ENCODE data around the gene SYT1.
A peak's percentile ranks its signal among the peaks of the same experiment; 100 is the strongest.

The SYT1 gene

DNA sequence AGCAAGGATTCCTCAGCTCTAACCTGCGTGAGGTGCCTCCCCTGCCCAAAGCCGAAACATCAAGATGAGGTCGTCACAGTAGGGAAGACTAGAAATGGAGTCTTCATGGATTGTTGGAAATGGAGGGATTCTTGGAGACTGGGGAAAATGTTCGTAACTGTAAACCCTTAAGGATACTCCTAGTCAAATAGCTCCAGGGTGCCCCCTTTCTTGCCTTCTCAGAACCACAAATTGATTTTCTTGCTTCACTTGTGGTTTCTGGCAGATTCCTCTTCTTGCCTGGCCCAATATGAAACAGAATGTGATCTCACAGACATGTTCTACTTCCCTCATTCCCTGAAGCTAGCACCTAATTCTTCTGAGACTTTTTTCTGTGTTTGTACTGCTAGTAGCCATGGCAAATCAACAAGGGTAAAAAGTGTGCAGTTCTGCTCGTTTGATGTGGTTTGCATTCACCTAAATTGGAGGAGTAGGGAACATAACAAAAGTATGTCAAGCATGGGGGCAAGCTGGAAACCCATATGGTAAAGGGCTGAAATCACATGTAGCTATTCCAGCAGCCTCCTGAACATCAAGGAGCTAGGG lies 494.2 kb downstream of the SYT1 start:
- DNase-seq: no peak

DNA sequence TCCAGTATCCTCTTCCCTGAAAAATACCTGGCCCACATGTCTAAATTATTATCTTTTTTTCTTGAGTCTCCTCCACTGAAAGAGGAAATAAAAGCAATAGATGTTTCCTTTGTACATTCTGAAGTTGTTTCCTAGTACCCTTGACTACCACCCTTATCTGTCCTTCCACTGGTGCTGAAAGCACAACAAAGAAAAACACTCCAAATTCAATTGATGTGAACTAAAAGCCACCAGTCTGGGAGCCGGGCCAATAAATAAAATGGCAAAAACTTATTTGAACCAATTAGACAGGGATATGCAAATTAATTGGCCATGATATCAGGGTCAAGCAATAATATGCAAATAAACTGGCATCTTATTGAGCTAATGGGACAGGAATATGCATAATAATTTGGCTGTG lies 495.7 kb downstream of the SYT1 start:
- no peak for DNase-seq

DNA sequence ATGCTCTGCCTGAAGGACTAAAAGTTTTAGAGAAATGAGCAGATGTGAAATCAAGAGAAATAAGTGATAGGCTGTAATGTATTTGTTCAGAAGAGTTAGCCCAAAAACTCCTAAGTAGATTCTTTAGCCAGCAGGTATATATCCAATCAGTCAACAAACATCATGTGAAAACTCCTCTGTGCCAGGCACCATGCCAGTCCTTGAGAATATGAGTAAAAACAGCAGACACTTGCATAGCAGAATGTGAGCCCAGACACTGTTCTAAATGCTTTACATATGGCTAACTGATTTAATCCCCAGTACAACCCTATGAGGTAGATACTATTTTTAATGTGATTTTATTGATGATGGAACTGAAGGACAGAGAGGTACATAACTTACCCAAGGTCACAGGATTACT lies 496.4 kb downstream of the SYT1 start:
- no peak for DNase-seq

DNA sequence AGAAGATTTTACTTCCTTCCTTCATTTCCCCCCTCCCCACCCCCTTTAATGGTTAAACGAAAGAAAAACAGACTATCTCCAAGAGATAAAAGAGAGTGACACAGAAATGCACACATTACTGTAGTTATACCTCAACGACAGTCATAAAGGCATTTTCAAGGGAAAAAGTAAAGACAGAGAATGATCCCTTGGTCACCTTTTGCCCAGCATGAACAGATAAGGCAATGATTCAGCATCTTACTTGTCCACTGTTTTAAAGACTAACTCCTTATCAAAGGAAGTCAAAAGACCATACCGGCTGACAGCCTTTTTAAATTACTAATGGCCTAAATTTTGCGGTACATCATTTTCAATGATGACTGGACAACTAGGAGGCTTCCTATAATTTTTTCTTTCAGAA lies 499.6 kb downstream of the SYT1 start:
- no peak for DNase-seq

DNA sequence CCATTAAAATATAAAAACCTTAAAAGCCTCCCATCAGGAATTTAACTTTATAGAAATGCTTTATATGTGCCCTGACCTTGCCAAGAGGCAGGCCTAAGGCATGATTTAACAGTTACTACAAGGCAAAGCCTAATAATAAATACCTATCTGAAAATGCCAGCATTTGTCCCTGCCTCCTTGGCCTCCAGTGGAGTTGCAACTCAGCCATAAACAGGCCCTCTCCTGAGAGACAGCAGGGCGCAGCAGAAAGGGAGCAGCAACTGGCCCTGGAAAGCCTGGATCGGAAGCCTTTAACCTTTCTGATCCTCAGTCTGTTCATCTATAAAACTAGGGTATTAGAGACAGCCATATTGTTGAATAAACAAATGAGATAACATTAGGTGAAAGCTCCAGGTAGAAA lies 501.8 kb downstream of the SYT1 start:
- no peak for DNase-seq

DNA sequence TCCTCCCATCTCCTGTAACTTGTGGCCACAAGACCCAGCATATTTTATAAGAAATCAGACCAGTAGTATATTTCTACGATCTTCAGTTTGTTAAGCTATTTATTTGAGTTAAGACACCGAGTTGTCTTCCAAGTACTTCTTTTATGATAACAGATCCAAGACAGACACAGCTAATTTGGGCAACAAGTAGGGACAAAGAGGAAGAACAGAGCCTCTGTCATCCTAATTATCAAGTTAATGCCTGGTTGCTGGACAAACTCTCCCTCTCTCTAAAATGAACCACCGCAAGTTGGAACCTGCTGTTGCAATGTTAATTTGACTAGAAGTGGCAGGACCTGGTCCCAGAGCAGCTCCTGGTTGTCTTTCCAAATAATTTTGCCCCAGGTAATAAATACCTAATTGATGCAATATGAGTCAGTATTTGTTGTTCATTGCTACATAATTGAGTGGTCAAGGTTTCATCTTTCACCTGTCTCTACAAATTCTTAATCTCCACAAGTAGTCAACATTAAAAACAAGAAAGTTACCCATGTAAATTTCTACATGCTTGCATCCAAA lies 502.5 kb downstream of the SYT1 start:
- DNase-seq: no peak

DNA sequence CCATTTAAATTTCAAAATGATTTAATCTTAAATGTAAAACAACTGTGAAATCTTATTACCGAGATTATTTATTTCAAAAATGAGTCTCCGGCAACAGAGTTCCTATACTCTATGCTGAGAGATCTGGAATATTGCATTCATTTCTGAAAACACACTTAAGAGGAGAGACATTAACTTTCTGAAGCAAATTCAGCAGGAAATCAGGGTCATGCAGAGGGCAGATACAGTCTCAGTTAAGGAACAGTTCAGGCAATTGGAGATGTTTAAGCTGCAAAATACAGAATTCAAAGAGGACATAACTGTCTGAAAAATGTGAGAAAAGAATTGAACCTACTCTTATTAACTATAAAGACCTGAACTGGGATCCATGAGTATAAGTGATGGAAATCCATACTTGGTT lies 505.4 kb downstream of the SYT1 start:
- DNase-seq: no peak

DNA sequence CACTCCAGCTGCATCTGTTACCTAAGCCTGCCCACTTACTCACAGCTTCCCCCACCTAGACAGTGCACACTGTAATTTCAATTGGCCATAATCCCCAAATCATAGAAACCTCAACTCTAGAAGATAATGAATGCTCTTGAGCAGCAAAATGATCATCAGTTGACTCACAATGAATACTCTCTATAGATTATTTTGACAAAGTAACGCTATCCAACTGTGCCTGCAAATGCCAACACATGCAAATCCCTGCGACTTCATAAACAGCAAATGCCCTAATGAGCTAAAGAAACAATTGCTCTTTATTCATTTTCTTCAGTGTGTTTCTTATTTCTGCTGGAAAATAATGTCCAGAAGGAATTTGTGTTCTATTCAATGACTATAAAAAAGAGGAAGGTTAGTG lies 506.7 kb downstream of the SYT1 start:
- DNase-seq: no peak

DNA sequence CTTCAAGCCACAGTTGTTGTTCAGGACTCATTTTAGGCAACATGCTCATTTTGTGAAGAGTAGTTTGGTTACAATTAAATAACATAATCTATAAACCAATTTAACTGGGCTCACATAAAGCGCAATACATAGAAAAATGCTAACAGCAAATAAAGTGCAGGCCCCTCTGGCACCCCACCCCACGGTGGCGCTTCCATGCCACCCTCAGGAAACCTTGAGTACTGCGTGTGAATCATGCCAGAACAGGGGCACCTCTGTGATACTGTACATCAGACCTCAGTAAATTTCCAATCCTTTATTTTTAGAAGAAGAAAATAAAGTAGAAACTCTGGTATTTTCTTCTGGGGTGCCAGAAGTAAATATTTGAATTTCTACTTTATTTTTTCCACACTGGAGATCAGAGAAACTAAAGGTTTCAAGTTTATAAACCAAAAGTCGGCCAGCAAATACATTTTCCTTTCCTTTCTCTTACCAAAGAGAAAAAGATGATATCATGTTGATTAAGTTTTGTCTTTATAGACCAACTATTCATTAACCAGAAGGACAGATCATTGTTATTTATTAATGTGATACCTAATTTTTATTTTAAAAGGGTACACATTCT lies 509.4 kb downstream of the SYT1 start:
- no peak for DNase-seq

DNA sequence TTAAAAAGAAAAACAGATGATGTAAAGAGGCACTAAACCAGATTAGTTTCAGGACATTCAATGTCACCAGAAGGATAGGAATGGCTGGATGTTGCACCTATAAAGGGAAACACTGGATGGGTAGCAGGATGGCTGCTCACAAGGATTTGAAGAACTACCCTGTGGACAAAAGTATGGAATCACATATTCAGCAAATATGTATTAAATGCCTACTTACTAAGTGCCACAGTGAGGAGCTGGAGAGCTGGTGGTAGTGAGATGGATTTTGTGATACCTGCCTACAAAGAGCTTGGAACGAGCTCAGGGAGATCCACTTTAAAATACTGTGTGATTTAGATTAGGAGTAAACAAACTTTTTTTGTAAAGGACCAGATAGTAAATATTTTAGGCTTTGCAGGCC lies 510.0 kb downstream of the SYT1 start:
- no peak for DNase-seq

DNA sequence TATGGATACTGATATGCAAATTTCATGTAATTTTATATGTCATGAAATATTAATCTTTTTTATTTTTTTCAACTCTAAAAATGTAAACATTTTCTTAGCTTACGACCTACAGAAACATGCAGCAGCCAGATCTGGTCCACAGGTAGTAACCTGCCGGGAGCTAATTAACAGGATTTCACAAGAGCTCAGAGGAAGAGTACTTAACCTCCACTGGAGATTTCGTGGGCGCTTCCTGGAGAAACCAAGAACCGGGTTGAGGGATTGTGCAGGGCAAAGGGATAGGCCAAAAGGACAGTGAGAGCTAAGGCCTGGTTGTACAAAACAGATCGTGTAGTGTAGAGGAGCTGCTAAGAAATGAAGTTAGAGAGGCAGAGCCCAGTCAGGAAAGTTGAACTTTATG lies 510.5 kb downstream of the SYT1 start:
- DNase-seq: no peak

DNA sequence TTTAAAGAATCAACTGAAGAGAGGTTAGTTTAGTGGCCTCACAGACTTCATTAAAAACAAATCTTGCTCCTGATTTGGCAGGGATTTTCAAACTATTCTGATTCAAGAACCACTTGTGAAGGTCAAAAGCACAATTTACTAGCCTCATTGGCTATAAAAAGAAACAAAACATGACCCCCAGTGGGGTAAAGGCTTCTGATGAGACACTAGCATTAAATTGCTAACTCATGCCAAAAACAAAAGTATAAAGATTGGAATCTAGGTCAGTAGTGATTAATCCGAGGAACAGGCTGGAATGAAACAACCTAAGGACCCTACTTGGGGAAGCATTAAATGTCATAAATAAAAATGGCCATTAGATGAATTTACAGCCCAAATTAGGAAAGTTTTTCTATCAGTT lies 513.9 kb downstream of the SYT1 start:
- DNase-seq: no peak

DNA sequence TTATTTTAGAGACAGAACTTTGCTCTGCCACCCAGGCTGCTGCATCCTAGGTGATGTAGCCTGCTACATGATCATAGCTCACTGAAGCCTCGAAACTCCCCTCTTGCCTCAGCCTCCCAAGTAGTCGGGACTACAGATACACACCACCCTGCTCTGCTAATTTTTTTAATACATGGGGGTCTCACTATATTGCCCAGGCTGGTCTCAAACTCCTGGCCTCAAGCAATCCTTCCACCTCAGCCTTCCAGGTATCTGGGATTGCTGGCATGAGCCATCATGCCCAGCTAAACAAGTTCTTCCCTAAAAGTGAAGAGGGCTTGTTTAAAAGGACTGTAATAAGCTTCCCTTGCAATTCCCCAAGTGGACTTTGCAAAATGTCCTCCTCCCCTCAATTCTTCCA lies 515.8 kb downstream of the SYT1 start:
- DNase-seq: no peak

DNA sequence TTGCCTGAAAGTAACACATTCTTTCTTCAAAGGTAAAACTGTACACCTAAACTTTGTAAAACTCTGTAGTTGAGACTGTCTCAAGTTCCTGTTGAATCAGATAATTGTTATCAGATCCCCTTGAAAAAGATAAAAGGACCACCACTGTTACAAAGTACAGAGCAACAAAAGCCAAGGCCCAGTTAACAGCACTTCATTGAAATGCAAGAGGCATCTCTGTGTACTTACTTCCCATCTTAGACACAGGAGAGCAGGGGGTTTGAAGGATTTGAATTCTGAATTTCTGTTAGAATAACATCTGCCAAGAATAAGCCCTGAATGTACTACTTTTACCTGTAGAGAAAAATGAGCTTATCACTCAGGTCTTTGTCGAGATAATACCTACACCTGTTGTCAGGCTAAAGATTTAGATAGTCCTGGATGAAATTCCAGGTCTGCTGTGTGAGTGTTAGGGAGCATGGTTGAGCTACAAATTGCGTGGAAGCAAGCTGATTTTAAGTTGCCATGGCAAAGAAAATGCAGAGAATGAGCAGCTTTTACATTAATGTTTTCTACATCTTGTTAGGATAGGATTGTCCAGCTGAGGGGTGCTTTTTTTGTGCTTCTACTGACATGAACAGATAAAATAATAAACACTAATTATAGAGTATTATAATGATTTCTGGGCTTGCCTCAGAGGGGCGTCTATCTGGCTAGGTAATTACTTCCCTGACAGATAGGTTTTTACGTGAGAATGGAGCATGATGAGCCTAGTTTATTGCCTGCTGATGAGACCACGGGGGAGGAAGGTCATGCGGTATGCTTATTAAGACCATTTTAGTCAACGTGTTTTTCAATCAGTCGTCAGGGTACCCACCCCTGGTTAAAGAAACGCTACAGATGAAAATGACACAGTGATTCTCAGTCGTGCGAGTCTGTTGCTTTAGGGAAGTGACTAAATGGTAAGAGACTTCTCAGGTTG lies 517.0 kb downstream of the SYT1 start:
- no peak for DNase-seq

DNA sequence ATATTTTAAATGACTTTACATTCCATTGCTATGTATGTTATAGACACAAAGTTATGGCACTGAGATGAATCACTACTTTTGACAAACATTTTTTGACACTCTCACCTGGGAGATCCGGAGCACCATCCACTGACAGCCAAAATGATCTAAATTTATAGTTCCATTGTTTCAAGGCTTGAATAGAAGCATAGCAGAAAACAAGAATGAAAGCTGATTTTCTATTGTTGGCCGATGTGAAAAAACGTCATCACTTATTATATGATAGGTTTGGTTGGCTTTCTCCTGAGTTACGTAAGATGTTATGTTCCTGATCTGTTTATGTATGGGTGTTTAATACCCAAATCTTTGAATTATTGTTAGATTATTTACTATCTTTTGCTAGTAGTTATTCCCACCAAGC lies 520.0 kb downstream of the SYT1 start:
- DNase-seq: no peak

DNA sequence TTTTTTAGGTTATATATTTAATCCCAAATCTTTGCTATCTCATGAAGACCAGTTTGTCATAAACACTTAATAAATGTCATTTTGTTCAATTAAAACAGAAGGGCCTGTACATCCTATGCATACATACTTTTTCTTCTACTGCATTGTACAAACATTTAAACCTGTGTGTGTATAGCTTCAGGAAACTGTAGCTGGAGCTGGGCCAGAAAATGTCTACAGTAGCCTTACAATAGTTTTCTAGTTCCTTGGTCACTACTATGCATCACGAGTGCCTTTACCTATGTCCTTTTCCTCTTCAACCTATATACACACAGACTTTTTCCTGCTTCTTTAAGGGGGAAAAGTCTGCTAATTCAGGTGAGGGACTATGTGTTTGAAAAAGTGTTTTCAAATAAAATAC lies 523.4 kb downstream of the SYT1 start:
- no peak for DNase-seq

DNA sequence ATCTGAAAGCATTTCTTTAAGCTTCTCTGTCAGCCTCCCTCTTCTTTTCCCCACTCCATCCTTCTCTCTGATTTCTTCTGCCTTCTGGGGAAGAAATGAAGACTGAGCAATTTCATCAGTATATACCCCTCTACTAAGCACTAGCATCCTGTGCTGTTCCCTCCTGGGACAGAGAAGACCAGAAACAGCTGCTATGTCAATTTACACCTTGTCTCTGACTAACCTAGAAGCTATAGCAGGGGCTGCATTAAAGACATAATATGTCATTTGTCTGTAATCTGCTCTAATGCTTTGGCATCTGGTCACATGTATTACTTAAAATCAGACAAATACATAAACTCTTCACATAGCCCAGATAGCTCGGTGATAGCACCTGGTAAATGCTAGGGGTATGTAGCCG lies 529.3 kb downstream of the SYT1 start:
- no peak for DNase-seq

DNA sequence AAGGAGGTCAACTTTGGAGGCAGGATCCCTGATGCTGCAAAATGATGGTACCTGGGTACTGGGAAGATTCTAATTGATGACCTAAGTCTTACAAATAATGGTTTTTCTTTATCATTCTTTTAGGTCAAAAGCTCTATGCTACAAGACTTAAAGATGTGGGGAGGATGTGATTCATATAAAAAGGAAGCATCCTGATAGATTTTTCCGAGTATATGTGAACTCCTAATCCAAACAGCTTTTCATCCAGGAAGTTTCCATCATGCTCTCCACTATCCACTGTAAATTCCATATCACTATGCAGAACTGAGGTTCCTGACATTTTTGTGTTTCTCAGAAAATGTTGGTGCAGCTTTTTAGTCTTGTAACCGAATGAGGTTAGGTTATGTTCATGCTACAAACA lies 533.0 kb downstream of the SYT1 start:
- DNase-seq: no peak

DNA sequence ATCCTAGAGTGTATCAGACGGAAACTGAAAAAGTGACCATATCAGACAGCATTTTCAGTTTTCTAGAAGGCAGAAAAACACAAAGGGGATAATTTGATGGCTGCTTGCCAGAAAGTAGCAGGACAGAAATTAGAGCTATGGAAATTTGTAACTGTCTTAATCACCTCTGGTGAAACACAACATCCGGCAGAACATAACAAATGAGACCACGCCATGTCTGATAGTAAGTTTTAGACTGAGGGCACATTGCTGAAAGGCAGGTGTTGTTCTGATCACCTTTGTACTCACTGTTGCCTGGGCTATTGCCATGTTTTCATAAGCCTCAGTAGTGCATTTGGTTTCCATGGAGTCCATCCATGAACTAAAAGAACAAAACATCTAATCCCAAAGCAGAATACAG lies 535.9 kb downstream of the SYT1 start:
- no peak for DNase-seq

DNA sequence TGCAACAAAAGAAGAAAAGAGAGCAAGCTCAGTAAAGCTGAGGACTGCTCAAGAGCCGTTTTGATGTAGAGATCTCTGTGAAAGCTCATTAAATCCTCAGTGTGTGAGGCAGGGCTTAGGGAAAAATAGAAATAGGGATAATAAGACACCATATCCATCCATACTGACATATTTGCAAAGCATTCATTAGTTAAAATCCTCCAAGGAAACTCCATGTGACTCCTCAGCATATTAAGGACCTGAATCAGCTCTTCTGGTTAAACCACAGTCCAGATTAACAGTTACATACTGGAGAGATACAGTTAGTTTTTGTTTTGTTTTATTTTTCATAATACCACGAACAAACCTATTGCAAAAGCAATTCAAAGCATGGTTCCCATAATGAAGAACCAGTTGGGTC lies 538.0 kb downstream of the SYT1 start:
- no peak for DNase-seq

DNA sequence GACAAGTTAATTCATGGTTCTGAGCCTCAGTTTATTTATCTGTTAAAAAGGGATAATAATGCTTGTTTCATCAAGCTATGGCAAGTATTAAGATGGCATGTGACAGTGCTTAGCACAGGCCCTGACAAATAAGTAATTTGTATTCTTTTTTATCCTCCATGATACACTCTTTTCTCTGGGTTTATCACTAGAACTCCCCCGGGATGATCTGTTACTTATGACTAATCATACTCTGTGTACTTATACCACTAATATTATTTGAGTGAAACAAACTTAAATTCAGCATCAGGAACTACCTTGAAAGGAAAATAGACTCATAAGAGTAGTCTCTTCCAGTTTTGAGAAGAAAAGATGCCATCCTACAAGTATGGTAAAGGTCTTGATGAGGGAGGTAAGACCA lies 542.4 kb downstream of the SYT1 start:
- no peak for DNase-seq

DNA sequence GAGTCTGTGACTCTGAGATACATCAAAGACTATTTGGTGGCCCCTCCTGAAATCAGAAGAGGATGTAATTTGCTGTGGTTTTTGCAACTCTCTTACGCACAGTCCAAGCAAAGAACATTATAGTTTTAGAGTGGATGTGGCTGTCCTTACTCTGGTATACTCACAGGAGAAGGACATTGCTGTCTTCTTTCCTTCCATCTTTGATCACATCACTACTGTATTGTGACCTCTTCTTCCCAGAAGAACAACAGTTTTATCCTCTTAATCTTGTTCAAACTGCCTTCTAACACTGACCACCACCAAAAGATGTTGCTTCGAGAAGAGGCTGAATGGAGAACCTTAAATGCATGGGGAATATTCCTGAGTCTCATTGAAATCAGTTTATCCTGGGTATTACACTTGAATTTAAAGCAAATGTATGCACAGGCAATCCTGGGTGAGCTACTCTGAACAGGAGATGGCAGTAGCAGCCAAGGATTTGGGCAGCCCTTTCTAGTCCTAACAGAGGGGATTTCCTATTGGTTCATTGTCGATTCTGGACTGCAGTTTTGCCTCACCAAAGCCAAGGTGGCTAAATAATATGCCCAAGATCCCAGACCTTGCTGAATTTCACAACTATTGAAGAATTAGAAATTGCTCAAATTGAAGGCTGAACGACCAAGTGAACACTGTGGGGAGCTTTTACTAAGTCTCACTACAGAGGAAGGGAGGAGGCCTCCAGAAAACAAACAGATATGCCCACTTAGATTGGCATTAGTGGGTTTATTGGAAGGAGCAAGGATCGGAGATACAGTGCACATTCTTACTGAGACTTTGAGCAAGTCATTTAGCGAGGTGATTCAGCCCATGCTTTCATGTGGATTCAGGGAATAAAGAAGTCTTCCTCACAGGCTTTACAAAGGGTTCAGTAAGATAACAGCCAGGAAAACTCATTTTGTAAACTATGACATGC lies 543.4 kb downstream of the SYT1 start:
- DNase-seq: peak; percentile 31
